ENCODE measurements around the gene FADS2.

FADS2 gene

DNA sequence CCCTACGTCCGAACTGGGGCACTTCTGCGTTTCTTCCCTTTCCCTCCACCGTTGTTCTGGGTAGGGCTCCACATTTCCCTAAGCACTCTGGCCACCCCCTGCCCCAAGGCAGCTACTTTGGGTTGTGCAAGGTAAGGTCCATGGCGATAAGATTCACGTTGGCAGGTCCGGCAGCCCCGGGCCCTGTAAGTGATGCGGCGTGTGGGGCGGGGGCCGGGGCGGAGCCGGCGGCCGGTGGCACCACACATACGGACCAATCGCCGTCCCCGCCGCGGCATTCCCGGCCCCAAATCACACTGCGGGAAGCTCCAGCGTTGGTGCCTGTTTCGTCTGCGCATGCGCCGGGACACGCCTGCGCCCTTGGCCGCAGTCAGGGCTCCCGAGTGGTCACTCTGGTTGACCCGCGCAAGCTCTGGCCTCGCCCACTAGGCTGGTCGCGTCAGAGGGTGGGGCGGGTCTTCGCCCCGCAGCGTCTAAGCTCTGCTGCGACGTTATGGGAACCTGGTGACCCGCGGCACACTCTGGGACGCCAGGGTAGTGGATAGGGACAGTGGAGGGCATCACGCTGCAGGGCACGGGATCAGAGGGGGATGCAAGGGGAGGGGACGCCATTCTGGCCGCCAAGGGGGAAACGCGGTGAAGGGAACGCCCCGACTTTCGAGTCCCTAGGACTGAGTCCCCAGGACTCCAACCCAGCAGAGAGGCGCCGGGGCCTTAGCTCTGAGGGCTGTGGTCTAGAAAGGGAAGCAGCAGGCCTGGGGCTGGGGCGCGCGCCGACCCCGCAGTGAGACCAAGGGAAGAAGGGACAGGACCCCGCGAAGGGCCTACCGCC, 12.9 kb upstream of the FADS2 start:
- ATAC-seq, result peak; percentile 85

DNA sequence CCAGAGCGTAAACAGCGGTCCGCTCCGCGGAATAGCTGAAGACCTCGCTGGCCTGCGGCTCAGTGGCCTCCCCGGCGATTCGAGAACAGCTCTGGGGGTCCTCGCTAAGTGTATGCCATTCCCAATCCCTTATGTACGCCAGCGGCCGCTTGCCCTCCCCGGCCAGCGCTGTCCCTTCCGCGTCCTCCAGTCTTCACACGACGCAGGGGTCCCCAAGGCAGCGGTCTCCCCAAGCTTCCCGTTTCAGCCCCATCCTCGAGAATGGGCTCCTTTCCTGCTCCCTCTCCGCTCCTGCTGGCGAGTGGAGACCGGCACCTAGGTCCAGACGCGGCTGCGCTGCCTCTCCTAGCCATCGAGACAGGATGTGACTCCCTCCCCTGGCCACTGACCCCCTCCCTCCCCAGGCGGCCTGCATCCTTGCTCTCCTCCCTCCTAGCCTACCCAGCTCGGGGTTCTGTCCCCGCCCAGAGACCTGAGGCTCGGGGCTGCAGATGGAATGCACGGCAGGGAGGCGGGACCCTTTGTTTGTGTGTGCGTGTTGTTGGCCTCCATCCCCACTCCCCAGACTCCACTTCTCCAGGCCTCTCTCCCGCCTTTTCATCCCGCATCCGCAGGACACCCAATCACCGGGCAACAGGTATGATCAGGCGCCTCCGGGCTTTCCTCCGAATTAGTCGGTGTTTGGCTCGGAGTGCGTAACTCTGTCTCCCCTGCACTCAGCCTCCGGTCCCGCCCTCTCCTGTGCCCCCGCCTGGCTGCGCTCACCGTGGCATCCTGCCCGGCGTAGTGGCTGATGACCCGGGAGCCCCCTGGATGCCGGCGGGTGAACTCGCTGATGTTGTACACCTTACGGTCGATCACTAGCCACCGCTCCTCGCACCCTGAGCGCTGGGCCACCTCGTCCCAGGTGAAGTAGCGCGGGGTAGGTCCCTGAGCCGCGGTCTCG, 12.0 kb upstream of the FADS2 start:
- peak; percentile 57 for ATAC-seq
- TF ChIP-seq ZNF8 (CRISPR knock-in tag; IDR thresholded peaks at IDR 0.05), result no peak
- TF ChIP-seq, protein P1, sequence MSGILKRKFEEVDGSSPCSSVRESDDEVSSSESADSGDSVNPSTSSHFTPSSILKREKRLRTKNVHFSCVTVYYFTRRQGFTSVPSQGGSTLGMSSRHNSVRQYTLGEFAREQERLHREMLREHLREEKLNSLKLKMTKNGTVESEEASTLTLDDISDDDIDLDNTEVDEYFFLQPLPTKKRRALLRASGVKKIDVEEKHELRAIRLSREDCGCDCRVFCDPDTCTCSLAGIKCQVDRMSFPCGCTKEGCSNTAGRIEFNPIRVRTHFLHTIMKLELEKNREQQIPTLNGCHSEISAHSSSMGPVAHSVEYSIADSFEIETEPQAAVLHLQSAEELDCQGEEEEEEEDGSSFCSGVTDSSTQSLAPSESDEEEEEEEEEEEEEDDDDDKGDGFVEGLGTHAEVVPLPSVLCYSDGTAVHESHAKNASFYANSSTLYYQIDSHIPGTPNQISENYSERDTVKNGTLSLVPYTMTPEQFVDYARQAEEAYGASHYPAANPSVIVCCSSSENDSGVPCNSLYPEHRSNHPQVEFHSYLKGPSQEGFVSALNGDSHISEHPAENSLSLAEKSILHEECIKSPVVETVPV (CRISPR knock-in tag; IDR thresholded peaks at IDR 0.05), result no peak
- no peak for TF ChIP-seq ESRRG (CRISPR knock-in tag; IDR thresholded peaks at IDR 0.05)
- TF ChIP-seq, protein P2, sequence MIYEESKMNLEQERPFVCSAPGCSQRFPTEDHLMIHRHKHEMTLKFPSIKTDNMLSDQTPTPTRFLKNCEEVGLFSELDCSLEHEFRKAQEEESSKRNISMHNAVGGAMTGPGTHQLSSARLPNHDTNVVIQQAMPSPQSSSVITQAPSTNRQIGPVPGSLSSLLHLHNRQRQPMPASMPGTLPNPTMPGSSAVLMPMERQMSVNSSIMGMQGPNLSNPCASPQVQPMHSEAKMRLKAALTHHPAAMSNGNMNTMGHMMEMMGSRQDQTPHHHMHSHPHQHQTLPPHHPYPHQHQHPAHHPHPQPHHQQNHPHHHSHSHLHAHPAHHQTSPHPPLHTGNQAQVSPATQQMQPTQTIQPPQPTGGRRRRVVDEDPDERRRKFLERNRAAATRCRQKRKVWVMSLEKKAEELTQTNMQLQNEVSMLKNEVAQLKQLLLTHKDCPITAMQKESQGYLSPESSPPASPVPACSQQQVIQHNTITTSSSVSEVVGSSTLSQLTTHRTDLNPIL (CRISPR knock-in tag; IDR thresholded peaks at IDR 0.05; ENCODE audit: low read depth), result no peak
- TF ChIP-seq ZFP3 (CRISPR knock-in tag; IDR thresholded peaks at IDR 0.05), result no peak
- TF ChIP-seq ZFP30 (CRISPR knock-in tag; IDR thresholded peaks at IDR 0.05), result no peak

More for the DNA sequence above, 12.9 kb upstream of the FADS2 start:
- 0 out of 2 replicates have a peak, but pooled peaks have one; percentile 21 for TF ChIP-seq TSHZ2 (CRISPR knock-in tag; IDR thresholded peaks at IDR 0.05)
- no peak for TF ChIP-seq ARNTL (CRISPR knock-in tag; IDR thresholded peaks at IDR 0.05; ENCODE audit: borderline replicate concordance, low read depth)
- TF ChIP-seq ZFP30 (CRISPR knock-in tag; IDR thresholded peaks at IDR 0.05), result peak; percentile 30; the same call in 1 of the 2 replicates
- no peak for TF ChIP-seq ISL1 (CRISPR knock-in tag; IDR thresholded peaks at IDR 0.05)
- TF ChIP-seq PPARA (CRISPR knock-in tag; IDR thresholded peaks at IDR 0.05; ENCODE audit: borderline replicate concordance), result no peak
- TF ChIP-seq TOX (CRISPR knock-in tag; IDR thresholded peaks at IDR 0.05; ENCODE audit: borderline replicate concordance), result no peak
- TF ChIP-seq, protein P2 (CRISPR knock-in tag; IDR thresholded peaks at IDR 0.05; ENCODE audit: low read depth), result 0 out of 2 replicates have a peak, but pooled peaks have one; percentile 43

GRCh38 chr11:61816736-61817455, 11.2 kb upstream of the FADS2 start, which contains the start of gene FADS1:
FADS1 (minus strand) TSS chr11:61817003; CDS start chr11:61816929, 74 bp downstream.
- peak; percentile 68 for ATAC-seq
- TF ChIP-seq ESRRG (CRISPR knock-in tag; IDR thresholded peaks at IDR 0.05), result no peak
- no peak for TF ChIP-seq RARB (CRISPR knock-in tag; IDR thresholded peaks at IDR 0.05)
- TF ChIP-seq ZFP3 (CRISPR knock-in tag; IDR thresholded peaks at IDR 0.05), result 0 out of 2 replicates have a peak, but pooled peaks have one; percentile 32
- no peak for TF ChIP-seq TSHZ2 (CRISPR knock-in tag; IDR thresholded peaks at IDR 0.05)
- TF ChIP-seq ISL1 (CRISPR knock-in tag; IDR thresholded peaks at IDR 0.05), result no peak
